ENCODE results near the gene RIOK2. TPM values are rescaled to one million over a fixed set of nuclear protein-coding genes. Genes with fewer than 3 reads are reported as not detected.
A peak's percentile ranks its signal among the peaks of the same experiment; 100 is the strongest.

The RIOK2 gene
- total and polyA plus RNA-seq, 9 of the 15 experiments (the other 6 are each of a cell fraction or from before 2014, with no cell fraction given): 22.9 to 97.6 (median 47.8) TPM

DNA sequence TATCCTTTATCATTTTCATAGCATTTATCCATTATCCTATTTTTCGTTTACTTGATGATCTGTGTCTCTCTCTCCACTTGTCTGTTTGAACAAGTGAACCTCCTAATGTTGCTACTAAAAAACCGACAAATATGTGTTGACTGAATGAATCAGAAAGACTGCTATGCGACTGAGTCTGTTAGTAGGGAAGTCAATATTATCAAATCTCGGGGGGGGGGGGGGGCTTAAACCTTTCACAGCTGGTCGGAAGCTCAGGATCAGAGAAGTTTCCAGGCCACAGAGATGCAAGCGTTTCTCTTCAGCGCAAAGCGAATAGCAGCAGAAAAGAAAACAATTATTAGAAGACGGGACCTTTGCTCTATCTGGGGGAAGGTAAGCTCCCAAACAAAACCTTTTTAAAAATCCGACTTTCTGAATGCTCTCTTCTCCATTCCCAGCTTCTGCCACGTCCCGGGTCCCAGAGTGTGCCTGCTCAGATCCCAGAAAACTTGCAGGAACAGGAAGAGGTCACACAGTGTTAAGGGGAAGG, 412 bp downstream of the RIOK2 start (continued):
- TF ChIP-seq, protein P1, sequence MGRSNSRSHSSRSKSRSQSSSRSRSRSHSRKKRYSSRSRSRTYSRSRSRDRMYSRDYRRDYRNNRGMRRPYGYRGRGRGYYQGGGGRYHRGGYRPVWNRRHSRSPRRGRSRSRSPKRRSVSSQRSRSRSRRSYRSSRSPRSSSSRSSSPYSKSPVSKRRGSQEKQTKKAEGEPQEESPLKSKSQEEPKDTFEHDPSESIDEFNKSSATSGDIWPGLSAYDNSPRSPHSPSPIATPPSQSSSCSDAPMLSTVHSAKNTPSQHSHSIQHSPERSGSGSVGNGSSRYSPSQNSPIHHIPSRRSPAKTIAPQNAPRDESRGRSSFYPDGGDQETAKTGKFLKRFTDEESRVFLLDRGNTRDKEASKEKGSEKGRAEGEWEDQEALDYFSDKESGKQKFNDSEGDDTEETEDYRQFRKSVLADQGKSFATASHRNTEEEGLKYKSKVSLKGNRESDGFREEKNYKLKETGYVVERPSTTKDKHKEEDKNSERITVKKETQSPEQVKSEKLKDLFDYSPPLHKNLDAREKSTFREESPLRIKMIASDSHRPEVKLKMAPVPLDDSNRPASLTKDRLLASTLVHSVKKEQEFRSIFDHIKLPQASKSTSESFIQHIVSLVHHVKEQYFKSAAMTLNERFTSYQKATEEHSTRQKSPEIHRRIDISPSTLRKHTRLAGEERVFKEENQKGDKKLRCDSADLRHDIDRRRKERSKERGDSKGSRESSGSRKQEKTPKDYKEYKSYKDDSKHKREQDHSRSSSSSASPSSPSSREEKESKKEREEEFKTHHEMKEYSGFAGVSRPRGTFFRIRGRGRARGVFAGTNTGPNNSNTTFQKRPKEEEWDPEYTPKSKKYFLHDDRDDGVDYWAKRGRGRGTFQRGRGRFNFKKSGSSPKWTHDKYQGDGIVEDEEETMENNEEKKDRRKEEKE (IDR thresholded peaks at IDR 0.05; ENCODE audit: borderline replicate concordance in 1 of 2, control insufficient read depth in 1 of 2, low read depth in 2 of 2, low read length in 1 of 2): no peak
- TF ChIP-seq NCOR1 (IDR thresholded peaks at IDR 0.05) (no peak), SIN3A (IDR thresholded peaks at IDR 0.05; ENCODE audit: borderline replicate concordance in 2 of 2, control insufficient read depth in 1 of 2, low read depth in 2 of 2, low read length in 2 of 2) (0 out of 4 replicates have a peak, but pooled peaks of 1 of the 2 experiments have one; percentile 71), ZNF175 (CRISPR knock-in tag; IDR thresholded peaks at IDR 0.05; ENCODE audit: low read depth) (no peak), BRD4 (IDR thresholded peaks at IDR 0.05) (no peak), MBD2 (IDR thresholded peaks at IDR 0.05; ENCODE audit: borderline replicate concordance, low read depth) (0 out of 2 replicates have a peak, but pooled peaks have one; percentile 18), SNRNP70 (optimal IDR thresholded peaks at IDR 0.05; ENCODE audit: low read depth, low read length) (no peak), ZFX (CRISPR knock-in tag; IDR thresholded peaks at IDR 0.05) (peak; percentile 43; the same call in 1 of the 2 replicates), ESRRB (CRISPR knock-in tag; IDR thresholded peaks at IDR 0.05; ENCODE audit: borderline replicate concordance) (no peak), ELF4 (CRISPR knock-in tag; IDR thresholded peaks at IDR 0.05) (no peak), SMARCC2 (IDR thresholded peaks at IDR 0.05; ENCODE audit: low read depth) (no peak), ETV5 (CRISPR knock-in tag; IDR thresholded peaks at IDR 0.05; ENCODE audit: low read depth) (no peak), RNF2 (IDR thresholded peaks at IDR 0.05) (no peak), TCF7 (IDR thresholded peaks at IDR 0.05; ENCODE audit: borderline replicate concordance) (0 out of 2 replicates have a peak, but pooled peaks have one; percentile 8), GTF2A2 (tag; IDR thresholded peaks at IDR 0.05) (no peak), NCOA6 (IDR thresholded peaks at IDR 0.05) (no peak), RBM15 (IDR thresholded peaks at IDR 0.05; ENCODE audit: insufficient read depth, low read length) (no peak)
- TF ChIP-seq, protein P2, sequence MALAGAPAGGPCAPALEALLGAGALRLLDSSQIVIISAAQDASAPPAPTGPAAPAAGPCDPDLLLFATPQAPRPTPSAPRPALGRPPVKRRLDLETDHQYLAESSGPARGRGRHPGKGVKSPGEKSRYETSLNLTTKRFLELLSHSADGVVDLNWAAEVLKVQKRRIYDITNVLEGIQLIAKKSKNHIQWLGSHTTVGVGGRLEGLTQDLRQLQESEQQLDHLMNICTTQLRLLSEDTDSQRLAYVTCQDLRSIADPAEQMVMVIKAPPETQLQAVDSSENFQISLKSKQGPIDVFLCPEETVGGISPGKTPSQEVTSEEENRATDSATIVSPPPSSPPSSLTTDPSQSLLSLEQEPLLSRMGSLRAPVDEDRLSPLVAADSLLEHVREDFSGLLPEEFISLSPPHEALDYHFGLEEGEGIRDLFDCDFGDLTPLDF (CRISPR knock-in tag; IDR thresholded peaks at IDR 0.05): no peak
- TF ChIP-seq, protein P3, sequence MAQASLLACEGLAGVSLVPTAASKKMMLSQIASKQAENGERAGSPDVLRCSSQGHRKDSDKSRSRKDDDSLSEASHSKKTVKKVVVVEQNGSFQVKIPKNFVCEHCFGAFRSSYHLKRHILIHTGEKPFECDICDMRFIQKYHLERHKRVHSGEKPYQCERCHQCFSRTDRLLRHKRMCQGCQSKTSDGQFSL (CRISPR knock-in tag; IDR thresholded peaks at IDR 0.05): 0 out of 2 replicates have a peak, but pooled peaks have one; percentile 19
- TF ChIP-seq, protein P3 (tag; IDR thresholded peaks at IDR 0.05): peak in 1 of 2 experiments; percentile 73; a peak in 2 of 4 replicates
- TF ChIP-seq, protein P4, sequence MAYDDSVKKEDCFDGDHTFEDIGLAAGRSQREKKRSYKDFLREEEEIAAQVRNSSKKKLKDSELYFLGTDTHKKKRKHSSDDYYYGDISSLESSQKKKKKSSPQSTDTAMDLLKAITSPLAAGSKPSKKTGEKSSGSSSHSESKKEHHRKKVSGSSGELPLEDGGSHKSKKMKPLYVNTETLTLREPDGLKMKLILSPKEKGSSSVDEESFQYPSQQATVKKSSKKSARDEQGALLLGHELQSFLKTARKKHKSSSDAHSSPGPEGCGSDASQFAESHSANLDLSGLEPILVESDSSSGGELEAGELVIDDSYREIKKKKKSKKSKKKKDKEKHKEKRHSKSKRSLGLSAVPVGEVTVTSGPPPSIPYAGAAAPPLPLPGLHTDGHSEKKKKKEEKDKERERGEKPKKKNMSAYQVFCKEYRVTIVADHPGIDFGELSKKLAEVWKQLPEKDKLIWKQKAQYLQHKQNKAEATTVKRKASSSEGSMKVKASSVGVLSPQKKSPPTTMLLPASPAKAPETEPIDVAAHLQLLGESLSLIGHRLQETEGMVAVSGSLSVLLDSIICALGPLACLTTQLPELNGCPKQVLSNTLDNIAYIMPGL (CRISPR knock-in tag; IDR thresholded peaks at IDR 0.05): no peak

Data from K562 (cell line).